GM12872 (cell line): Measurements from ENCODE around the gene TGFB2.
A peak's percentile ranks its signal among the peaks of the same experiment; 100 is the strongest.

Source experiments
- CTCF ChIP-seq: IDR thresholded peaks from 3 replicates; pipeline ENCODE4 v1.5.1; 2011; ENCODE audit warnings: low read depth, mild to moderate bottlenecking, low read length, moderate library complexity; ENCODE audit not compliant: insufficient read depth

Gene TGFB2

GRCh38 chr1:218348628-218349071 lies 3.5 kb downstream of the TGFB2 start:
- no peak for TF ChIP-seq CTCF

- no peak for TF ChIP-seq CTCF
Observed at GRCh38 chr1:218349348-218350034, 4.4 kb downstream of the TGFB2 start.

GRCh38 chr1:218350035-218350525 lies 4.9 kb downstream of the TGFB2 start:
- no peak for TF ChIP-seq CTCF

- TF ChIP-seq CTCF: no peak
Observed at GRCh38 chr1:218350801-218351266, 5.7 kb downstream of the TGFB2 start.

GRCh38 chr1:218351391-218352074 lies 6.4 kb downstream of the TGFB2 start:
- TF ChIP-seq CTCF: peak; percentile 63

- TF ChIP-seq CTCF: no peak
Observed at GRCh38 chr1:218352075-218352438, 6.9 kb downstream of the TGFB2 start.

GRCh38 chr1:218353656-218354055 lies 8.5 kb downstream of the TGFB2 start:
- TF ChIP-seq CTCF: no peak
